ENCODE measurements around the gene RCAN1. TPM values are rescaled to one million over a fixed set of nuclear protein-coding genes. Genes with fewer than 3 reads are reported as not detected.

RCAN1 gene
- total and polyA plus RNA-seq, 9 of the 15 experiments (the other 6 are each of a cell fraction or from before 2014, with no cell fraction given): 4.4 to 16.5 (median 12.3) TPM

- TF ChIP-seq, protein P1, sequence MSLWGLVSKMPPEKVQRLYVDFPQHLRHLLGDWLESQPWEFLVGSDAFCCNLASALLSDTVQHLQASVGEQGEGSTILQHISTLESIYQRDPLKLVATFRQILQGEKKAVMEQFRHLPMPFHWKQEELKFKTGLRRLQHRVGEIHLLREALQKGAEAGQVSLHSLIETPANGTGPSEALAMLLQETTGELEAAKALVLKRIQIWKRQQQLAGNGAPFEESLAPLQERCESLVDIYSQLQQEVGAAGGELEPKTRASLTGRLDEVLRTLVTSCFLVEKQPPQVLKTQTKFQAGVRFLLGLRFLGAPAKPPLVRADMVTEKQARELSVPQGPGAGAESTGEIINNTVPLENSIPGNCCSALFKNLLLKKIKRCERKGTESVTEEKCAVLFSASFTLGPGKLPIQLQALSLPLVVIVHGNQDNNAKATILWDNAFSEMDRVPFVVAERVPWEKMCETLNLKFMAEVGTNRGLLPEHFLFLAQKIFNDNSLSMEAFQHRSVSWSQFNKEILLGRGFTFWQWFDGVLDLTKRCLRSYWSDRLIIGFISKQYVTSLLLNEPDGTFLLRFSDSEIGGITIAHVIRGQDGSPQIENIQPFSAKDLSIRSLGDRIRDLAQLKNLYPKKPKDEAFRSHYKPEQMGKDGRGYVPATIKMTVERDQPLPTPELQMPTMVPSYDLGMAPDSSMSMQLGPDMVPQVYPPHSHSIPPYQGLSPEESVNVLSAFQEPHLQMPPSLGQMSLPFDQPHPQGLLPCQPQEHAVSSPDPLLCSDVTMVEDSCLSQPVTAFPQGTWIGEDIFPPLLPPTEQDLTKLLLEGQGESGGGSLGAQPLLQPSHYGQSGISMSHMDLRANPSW (CRISPR knock-in tag; IDR thresholded peaks at IDR 0.05): no peak
- TF ChIP-seq SNRNP70 (optimal IDR thresholded peaks at IDR 0.05; ENCODE audit: low read depth, low read length): no peak
- TF ChIP-seq, protein P2, sequence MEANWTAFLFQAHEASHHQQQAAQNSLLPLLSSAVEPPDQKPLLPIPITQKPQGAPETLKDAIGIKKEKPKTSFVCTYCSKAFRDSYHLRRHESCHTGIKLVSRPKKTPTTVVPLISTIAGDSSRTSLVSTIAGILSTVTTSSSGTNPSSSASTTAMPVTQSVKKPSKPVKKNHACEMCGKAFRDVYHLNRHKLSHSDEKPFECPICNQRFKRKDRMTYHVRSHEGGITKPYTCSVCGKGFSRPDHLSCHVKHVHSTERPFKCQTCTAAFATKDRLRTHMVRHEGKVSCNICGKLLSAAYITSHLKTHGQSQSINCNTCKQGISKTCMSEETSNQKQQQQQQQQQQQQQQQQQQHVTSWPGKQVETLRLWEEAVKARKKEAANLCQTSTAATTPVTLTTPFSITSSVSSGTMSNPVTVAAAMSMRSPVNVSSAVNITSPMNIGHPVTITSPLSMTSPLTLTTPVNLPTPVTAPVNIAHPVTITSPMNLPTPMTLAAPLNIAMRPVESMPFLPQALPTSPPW (CRISPR knock-in tag; IDR thresholded peaks at IDR 0.05): 0 out of 2 replicates have a peak, but pooled peaks have one; percentile 20
- TF ChIP-seq HEY1 (CRISPR knock-in tag; IDR thresholded peaks at IDR 0.05; ENCODE audit: borderline replicate concordance): no peak
- TF ChIP-seq, protein P3, sequence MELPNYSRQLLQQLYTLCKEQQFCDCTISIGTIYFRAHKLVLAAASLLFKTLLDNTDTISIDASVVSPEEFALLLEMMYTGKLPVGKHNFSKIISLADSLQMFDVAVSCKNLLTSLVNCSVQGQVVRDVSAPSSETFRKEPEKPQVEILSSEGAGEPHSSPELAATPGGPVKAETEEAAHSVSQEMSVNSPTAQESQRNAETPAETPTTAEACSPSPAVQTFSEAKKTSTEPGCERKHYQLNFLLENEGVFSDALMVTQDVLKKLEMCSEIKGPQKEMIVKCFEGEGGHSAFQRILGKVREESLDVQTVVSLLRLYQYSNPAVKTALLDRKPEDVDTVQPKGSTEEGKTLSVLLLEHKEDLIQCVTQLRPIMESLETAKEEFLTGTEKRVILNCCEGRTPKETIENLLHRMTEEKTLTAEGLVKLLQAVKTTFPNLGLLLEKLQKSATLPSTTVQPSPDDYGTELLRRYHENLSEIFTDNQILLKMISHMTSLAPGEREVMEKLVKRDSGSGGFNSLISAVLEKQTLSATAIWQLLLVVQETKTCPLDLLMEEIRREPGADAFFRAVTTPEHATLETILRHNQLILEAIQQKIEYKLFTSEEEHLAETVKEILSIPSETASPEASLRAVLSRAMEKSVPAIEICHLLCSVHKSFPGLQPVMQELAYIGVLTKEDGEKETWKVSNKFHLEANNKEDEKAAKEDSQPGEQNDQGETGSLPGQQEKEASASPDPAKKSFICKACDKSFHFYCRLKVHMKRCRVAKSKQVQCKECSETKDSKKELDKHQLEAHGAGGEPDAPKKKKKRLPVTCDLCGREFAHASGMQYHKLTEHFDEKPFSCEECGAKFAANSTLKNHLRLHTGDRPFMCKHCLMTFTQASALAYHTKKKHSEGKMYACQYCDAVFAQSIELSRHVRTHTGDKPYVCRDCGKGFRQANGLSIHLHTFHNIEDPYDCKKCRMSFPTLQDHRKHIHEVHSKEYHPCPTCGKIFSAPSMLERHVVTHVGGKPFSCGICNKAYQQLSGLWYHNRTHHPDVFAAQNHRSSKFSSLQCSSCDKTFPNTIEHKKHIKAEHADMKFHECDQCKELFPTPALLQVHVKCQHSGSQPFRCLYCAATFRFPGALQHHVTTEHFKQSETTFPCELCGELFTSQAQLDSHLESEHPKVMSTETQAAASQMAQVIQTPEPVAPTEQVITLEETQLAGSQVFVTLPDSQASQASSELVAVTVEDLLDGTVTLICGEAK (IDR thresholded peaks at IDR 0.05): 0 out of 2 replicates have a peak, but pooled peaks have one; percentile 39
- TF ChIP-seq, protein P3 (CRISPR knock-in tag; IDR thresholded peaks at IDR 0.05): no peak
Measured at GRCh38 chr21:34613679-34614627, 960 bp downstream of the RCAN1 start (continued).
